ENCODE measurements around the gene CHADL. TPM values are rescaled to one million over a fixed set of nuclear protein-coding genes. Genes with fewer than 3 reads are reported as not detected.
"Not testable (repeated sequence)": the region's sequence is repeated elsewhere in the genome, so short reads cannot be mapped to it uniquely, and the experiment has no call there.

CHADL gene
- total RNA-seq, 5 donors from 2014 or later (not counting 1 experiment from before 2014, with no cell fraction given), result 0.75 to 2.3 (median 1.2) TPM

GRCh38 chr22:41260871-41261270 is 20.1 kb upstream of the CHADL start:
- peaks cover 37% of the 10 kb centered on the region for H3K36me3 Mint-ChIP-seq
- 98% methylated on average over 6 of the region's 7 CpGs for WGBS (ENCODE audit: insufficient coverage)

GRCh38 chr22:41259756-41260155 is 19.0 kb upstream of the CHADL start:
- CTCF ChIA-PET; H3K4me3 Mint-ChIP-seq; DNase-seq; H3K27ac Mint-ChIP-seq; H3K4me1 Mint-ChIP-seq; H3K4me1 ChIP-seq (ENCODE audit: control insufficient read depth in 1 of 2, extremely low read depth in 1 of 2, insufficient read depth in 2 of 2, low read length in 2 of 2); H3K4me3 ChIP-seq (ENCODE audit: control insufficient read depth in 1 of 2, extremely low read depth in 1 of 2, low read length in 1 of 2); H3K27me3 Mint-ChIP-seq; H3K27ac ChIP-seq (ENCODE audit: low read length); H3K27me3 ChIP-seq (replicated peaks in 1 of 2; ENCODE audit: control insufficient read depth in 2 of 2, extremely low read depth in 1 of 2, insufficient read depth in 2 of 2, low read length in 1 of 2); POLR2A ChIA-PET; ATAC-seq (replicated peaks in 1 of 4); H3K9me3 ChIP-seq; H3K9me3 Mint-ChIP-seq: not testable (repeated sequence)
- peaks cover 28 to 90% of the 10 kb centered on the region in 2 donors for H3K36me3 ChIP-seq (ENCODE audit: control insufficient read depth in 2 of 2, extremely low read depth in 1 of 2, insufficient read depth in 1 of 2, low read length in 1 of 2)
- H3K36me3 Mint-ChIP-seq, result peaks cover 36% of the 10 kb centered on the region
- WGBS (ENCODE audit: insufficient coverage), result 100% methylated on average over 1 of the region's 4 CpGs

More at GRCh38 chr22:41260871-41261270, 20.1 kb upstream of the CHADL start:
- no peak overlapping the region for H3K27ac Mint-ChIP-seq
- Histone ChIP-seq H3K36me3 (ENCODE audit: control insufficient read depth in 2 of 2, extremely low read depth in 1 of 2, insufficient read depth in 1 of 2, low read length in 1 of 2) (peaks cover 27 to 86% of the 10 kb centered on the region in 2 donors), H3K27ac (ENCODE audit: low read length) (no peak overlapping the region), H3K27me3 (replicated peaks in 1 of 2; ENCODE audit: control insufficient read depth in 2 of 2, extremely low read depth in 1 of 2, insufficient read depth in 2 of 2, low read length in 1 of 2) (no peaks in the 10 kb centered on the region), H3K9me3 (no peaks in the 10 kb centered on the region), H3K4me3 (ENCODE audit: control insufficient read depth in 1 of 2, extremely low read depth in 1 of 2, low read length in 1 of 2) (no peak overlapping the region), H3K4me1 (ENCODE audit: control insufficient read depth in 1 of 2, extremely low read depth in 1 of 2, insufficient read depth in 2 of 2, low read length in 2 of 2) (no peaks in the 10 kb centered on the region)
- H3K4me3 Mint-ChIP-seq, result no peak overlapping the region
- no peaks in the 10 kb centered on the region for H3K9me3 Mint-ChIP-seq
- POLR2A ChIA-PET, result no interaction called here
- CTCF ChIA-PET, result no interaction called here
- no peaks in the 10 kb centered on the region for H3K27me3 Mint-ChIP-seq
- DNase-seq, result no peak
- no peaks in the 10 kb centered on the region for H3K4me1 Mint-ChIP-seq
- no peak for ATAC-seq (replicated peaks in 1 of 4)

- Histone ChIP-seq H3K9me3 (no peaks in the 10 kb centered on the region), H3K4me3 (ENCODE audit: control insufficient read depth in 1 of 2, extremely low read depth in 1 of 2, low read length in 1 of 2) (no peak overlapping the region), H3K27me3 (replicated peaks in 1 of 2; ENCODE audit: control insufficient read depth in 2 of 2, extremely low read depth in 1 of 2, insufficient read depth in 2 of 2, low read length in 1 of 2) (no peaks in the 10 kb centered on the region), H3K36me3 (ENCODE audit: control insufficient read depth in 2 of 2, extremely low read depth in 1 of 2, insufficient read depth in 1 of 2, low read length in 1 of 2) (peaks cover 25 to 88% of the 10 kb centered on the region in 2 donors), H3K27ac (ENCODE audit: low read length) (no peak overlapping the region), H3K4me1 (ENCODE audit: control insufficient read depth in 1 of 2, extremely low read depth in 1 of 2, insufficient read depth in 2 of 2, low read length in 2 of 2) (no peaks in the 10 kb centered on the region)
- no peaks in the 10 kb centered on the region for H3K9me3 Mint-ChIP-seq
- no peak overlapping the region for H3K27ac Mint-ChIP-seq
- 85% methylated on average over 10 of the region's 11 CpGs for WGBS (ENCODE audit: insufficient coverage)
- ChIA-PET CTCF (no interaction called here), POLR2A (no interaction called here)
- no peaks in the 10 kb centered on the region for H3K4me1 Mint-ChIP-seq
- H3K4me3 Mint-ChIP-seq, result no peak overlapping the region
- H3K27me3 Mint-ChIP-seq, result no peaks in the 10 kb centered on the region
- DNase-seq (no peak), ATAC-seq (replicated peaks in 1 of 4) (no peak)
- peaks cover 34% of the 10 kb centered on the region for H3K36me3 Mint-ChIP-seq
These were observed 17.0 kb upstream of the CHADL start for GRCh38 chr22:41257696-41258095.

GRCh38 chr22:41256254-41257253 is 15.8 kb upstream of the CHADL start:
- 96% methylated on average over 9 of the region's 20 CpGs for WGBS (ENCODE audit: insufficient coverage)
- Histone ChIP-seq H3K27ac (ENCODE audit: low read length) (no peak overlapping the region), H3K36me3 (ENCODE audit: control insufficient read depth in 2 of 2, extremely low read depth in 1 of 2, insufficient read depth in 1 of 2, low read length in 1 of 2) (peaks cover 21 to 86% of the 10 kb centered on the region in 2 donors), H3K27me3 (replicated peaks in 1 of 2; ENCODE audit: control insufficient read depth in 2 of 2, extremely low read depth in 1 of 2, insufficient read depth in 2 of 2, low read length in 1 of 2) (no peaks in the 10 kb centered on the region), H3K4me3 (ENCODE audit: control insufficient read depth in 1 of 2, extremely low read depth in 1 of 2, low read length in 1 of 2) (no peak overlapping the region), H3K4me1 (ENCODE audit: control insufficient read depth in 1 of 2, extremely low read depth in 1 of 2, insufficient read depth in 2 of 2, low read length in 2 of 2) (no peaks in the 10 kb centered on the region), H3K9me3 (no peaks in the 10 kb centered on the region)
- Mint-ChIP-seq H3K4me1 (no peaks in the 10 kb centered on the region), H3K27me3 (no peaks in the 10 kb centered on the region), H3K27ac (no peak overlapping the region), H3K36me3 (peaks cover 33% of the 10 kb centered on the region), H3K4me3 (no peak overlapping the region), H3K9me3 (no peaks in the 10 kb centered on the region)
- DNase-seq (no peak), ATAC-seq (replicated peaks in 1 of 4) (no peak)
- POLR2A ChIA-PET, result no interaction called here
- CTCF ChIA-PET, result no interaction called here

- peaks cover 43% of the 10 kb centered on the region for H3K36me3 Mint-ChIP-seq
- no peak for DNase-seq
- ChIA-PET CTCF (no interaction called here), POLR2A (no interaction called here)
- H3K27ac Mint-ChIP-seq, result no peak overlapping the region
- 87% methylated on average over 5 of the region's 7 CpGs for WGBS (ENCODE audit: insufficient coverage)
- no peak for ATAC-seq (replicated peaks in 1 of 4)
- peaks cover 27 to 90% of the 10 kb centered on the region in 2 donors for H3K36me3 ChIP-seq (ENCODE audit: control insufficient read depth in 2 of 2, extremely low read depth in 1 of 2, insufficient read depth in 1 of 2, low read length in 1 of 2)
- no peaks in the 10 kb centered on the region for H3K27me3 ChIP-seq (replicated peaks in 1 of 2; ENCODE audit: control insufficient read depth in 2 of 2, extremely low read depth in 1 of 2, insufficient read depth in 2 of 2, low read length in 1 of 2)
- no peaks in the 10 kb centered on the region for H3K4me1 ChIP-seq (ENCODE audit: control insufficient read depth in 1 of 2, extremely low read depth in 1 of 2, insufficient read depth in 2 of 2, low read length in 2 of 2)
- H3K4me1 Mint-ChIP-seq, result no peaks in the 10 kb centered on the region
- no peaks in the 10 kb centered on the region for H3K27me3 Mint-ChIP-seq
- H3K27ac ChIP-seq (ENCODE audit: low read length), result no peak overlapping the region
- H3K9me3 ChIP-seq, result no peaks in the 10 kb centered on the region
- H3K4me3 Mint-ChIP-seq, result no peak overlapping the region
- H3K9me3 Mint-ChIP-seq, result no peaks in the 10 kb centered on the region
- no peak overlapping the region for H3K4me3 ChIP-seq (ENCODE audit: control insufficient read depth in 1 of 2, extremely low read depth in 1 of 2, low read length in 1 of 2)
These were observed 13.5 kb upstream of the CHADL start for GRCh38 chr22:41254230-41254629.

GRCh38 chr22:41252365-41252764 is 11.6 kb upstream of the CHADL start:
- DNase-seq (no peak), ATAC-seq (replicated peaks in 1 of 4) (no peak)
- no peaks in the 10 kb centered on the region for H3K4me1 ChIP-seq (ENCODE audit: control insufficient read depth in 1 of 2, extremely low read depth in 1 of 2, insufficient read depth in 2 of 2, low read length in 2 of 2)
- Mint-ChIP-seq H3K36me3 (peaks cover 41% of the 10 kb centered on the region), H3K9me3 (no peaks in the 10 kb centered on the region), H3K27ac (no peak overlapping the region), H3K27me3 (no peaks in the 10 kb centered on the region), H3K4me1 (no peaks in the 10 kb centered on the region), H3K4me3 (no peak overlapping the region)
- ChIA-PET POLR2A (no interaction called here), CTCF (no interaction called here)
- WGBS (ENCODE audit: insufficient coverage), result 100% methylated on average over 5 of the region's 8 CpGs
- H3K36me3 ChIP-seq (ENCODE audit: control insufficient read depth in 2 of 2, extremely low read depth in 1 of 2, insufficient read depth in 1 of 2, low read length in 1 of 2), result peaks cover 36 to 90% of the 10 kb centered on the region in 2 donors
- H3K9me3 ChIP-seq, result no peaks in the 10 kb centered on the region
- no peak overlapping the region for H3K27ac ChIP-seq (ENCODE audit: low read length)
- H3K27me3 ChIP-seq (replicated peaks in 1 of 2; ENCODE audit: control insufficient read depth in 2 of 2, extremely low read depth in 1 of 2, insufficient read depth in 2 of 2, low read length in 1 of 2), result no peaks in the 10 kb centered on the region
- H3K4me3 ChIP-seq (ENCODE audit: control insufficient read depth in 1 of 2, extremely low read depth in 1 of 2, low read length in 1 of 2), result no peak overlapping the region
